EL (cell line): ENCODE data around the gene SAA1.
"Not testable (repeated sequence)": the region's sequence is repeated elsewhere in the genome, so short reads cannot be mapped to it uniquely, and the experiment has no call there.

Experiments used
- DNase-seq: peaks from one replicate; pipeline ENCODE4 v3.0.0-alpha.2; 2016

Gene SAA1

DNA sequence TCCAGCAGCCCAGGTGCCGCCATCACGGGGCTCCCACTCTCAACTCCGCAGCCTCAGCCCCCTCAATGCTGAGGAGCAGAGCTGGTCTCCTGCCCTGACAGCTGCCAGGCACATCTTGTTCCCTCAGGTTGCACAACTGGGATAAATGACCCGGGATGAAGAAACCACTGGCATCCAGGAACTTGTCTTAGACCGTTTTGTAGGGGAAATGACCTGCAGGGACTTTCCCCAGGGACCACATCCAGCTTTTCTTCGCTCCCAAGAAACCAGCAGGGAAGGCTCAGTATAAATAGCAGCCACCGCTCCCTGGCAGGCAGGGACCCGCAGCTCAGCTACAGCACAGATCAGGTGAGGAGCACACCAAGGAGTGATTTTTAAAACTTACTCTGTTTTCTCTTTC is at the start of gene SAA1:
Gene SAA1 (plus strand): TSS at position 316 of the 400 bp plus-strand sequence. CDS start 624 bp downstream, outside the sequence.
- DNase-seq: peak; percentile 7

DNA sequence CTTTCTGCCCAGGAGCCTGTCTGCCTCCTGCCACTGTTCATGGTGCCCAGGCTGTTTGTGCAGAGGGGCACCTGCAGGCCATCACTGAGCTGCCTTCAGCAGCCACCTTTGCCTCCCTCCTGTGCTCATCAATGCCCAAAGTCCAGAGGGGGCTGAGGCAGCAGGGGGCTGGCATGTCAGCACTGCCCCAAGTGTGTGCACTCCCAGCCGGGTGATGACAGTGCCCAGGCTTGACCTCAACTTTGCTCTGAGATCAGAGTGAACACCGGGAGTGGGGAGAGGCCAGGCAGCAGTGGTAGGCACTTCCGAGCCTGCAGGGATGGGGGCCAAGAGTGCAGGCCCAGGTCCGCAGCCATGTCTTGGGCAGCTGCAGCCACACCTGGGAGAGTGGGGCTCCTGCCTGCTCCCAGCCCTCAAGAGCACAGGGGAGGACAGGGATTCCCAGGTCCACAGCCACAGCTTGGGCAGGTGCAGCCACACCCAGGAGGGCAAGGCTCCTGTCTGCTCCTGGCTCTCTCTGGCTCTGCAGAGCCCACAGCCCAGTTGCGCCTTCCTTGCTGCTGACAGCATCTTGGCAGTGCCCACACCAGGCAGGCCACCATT is 44.7 kb upstream of the SAA1 start:
- DNase-seq: no peak

DNA sequence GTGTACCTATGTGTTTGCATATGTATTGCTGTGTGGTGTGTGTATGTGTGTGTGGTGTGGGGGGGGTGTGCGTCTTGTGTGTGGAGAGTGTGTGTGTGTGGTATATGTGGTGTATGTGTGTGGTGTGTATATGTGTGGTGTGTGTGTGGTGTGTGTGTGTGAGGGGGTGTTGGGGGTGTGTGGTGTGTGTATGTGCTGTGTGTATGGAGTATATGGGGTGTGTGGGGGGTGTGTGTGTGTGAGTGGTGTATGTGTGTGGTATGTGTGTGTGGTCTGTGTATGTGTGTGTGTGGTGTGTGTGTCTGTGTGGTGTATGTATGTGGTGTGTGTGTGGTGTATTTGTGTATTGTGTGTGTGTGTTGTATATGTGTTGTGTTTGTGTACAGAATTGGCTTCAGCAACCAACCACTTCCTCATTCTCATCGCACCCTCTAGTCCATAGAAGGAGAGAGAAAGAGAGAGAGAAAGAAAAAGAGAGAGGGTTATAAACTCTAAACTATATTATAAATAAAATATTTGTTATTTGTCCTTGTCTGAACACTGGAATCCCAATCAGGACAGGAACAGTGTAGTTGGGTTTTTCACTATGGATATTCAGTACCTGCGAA is 43.1 kb upstream of the SAA1 start:
- DNase-seq: no peak

DNA sequence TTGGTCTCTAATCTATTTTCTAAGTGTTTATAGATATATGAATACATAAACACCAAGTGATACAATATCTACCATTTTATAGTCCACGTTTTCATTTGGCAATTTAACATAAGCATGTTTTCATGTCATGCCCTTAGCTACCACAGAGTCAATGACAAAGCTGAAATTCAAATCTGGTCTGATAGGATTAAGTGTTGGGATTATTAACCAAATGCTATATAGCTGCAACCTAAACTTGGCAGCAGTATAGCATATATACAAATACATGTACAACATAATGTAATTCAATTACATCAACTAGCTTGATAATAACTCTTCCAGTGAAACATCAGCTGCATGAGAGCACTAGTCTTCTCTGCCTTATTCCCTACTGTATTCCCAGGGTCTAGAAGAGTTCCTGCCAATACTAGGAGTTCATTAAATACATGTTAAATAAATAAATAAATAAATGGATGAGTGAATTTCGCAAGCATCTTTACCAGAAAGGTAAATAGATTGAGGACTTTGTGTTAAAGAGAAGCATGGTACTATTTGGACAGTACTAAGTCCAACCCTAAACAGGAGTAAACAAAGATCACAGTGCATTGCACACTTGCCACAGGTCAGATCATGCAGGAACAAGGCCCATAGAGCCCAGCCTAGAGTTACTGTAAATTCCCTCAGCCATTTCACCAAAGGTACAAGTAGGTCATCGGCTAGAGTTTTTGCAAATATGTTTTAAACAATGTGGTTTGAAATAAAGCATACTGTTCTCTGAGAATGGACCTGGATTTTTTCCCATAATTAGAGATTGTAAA is 42.3 kb upstream of the SAA1 start:
- DNase-seq: no peak

DNA sequence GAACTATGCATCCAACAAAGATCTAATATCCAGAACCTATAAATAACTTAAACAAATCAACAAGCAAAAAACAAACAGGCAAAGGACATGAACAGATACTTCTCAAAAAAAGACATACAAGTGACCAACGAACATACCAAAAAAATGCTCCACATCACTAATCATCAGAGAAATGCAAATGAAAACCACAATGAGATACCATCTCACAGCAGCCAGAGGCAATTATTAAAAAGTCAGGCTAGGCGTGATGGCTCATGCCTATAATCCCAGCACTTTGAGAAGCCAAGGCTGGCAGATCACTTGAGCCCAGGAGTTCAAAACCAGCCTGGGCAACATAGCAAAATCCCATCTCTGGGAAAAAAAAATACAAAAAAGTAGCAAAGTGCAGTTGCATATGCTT is 40.2 kb upstream of the SAA1 start:
- no peak for DNase-seq

DNA sequence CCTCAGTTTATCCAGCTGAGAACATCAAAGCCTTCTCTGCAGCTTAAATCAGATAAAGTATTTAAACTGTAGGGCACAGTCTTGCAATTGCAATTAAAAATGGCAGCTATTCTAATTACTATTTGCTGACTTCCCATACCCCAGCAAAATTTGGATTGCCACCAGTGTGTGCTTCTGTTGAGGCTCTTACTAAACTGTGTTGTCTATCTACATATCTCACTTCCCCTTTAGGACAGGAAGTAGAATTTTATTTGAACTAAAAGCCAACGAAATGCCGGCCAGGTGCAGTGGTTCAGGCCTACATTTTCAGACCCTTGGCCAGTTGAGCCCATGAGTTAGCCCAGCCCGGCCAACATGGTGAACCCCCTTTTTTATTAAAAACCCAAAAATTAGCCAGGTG is 36.6 kb upstream of the SAA1 start:
- DNase-seq: no peak

DNA sequence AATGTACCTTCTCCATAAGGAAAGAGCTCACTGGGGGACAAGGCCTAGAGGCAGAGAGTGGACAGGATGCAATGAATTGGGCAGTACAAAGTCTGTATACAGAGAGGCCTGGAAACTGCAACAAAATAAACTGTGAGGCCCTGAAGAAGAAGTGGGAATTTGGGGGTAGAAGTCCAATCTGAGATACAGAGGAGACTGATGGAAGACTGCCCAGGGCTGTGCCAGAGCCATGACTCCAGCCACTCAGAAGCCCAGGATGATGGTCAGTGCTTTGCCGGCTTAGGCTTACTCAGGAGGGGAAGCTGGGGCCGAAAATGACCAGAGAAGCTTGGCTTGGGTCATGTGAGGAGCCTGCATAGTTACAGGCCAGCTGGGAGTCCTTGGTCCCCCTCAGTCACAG is 35.2 kb upstream of the SAA1 start:
- no peak for DNase-seq

DNA sequence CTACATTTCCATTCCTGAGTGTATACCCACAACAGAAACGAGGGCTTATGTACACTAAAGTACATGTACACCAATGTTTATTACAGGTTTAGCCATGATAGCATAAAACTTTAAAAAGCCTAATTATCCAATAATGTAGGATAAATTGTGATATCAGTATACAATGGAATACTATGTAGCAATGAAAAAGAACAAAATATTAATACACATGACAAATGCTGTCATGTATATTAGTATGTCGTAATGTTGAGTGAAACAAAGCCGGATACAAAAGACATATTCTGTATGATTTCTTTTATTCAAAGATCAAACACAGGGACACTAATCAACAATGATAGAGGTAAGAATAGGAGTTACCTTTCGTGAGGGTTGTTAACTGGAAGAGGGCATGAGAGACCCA is 32.2 kb upstream of the SAA1 start:
- no peak for DNase-seq

DNA sequence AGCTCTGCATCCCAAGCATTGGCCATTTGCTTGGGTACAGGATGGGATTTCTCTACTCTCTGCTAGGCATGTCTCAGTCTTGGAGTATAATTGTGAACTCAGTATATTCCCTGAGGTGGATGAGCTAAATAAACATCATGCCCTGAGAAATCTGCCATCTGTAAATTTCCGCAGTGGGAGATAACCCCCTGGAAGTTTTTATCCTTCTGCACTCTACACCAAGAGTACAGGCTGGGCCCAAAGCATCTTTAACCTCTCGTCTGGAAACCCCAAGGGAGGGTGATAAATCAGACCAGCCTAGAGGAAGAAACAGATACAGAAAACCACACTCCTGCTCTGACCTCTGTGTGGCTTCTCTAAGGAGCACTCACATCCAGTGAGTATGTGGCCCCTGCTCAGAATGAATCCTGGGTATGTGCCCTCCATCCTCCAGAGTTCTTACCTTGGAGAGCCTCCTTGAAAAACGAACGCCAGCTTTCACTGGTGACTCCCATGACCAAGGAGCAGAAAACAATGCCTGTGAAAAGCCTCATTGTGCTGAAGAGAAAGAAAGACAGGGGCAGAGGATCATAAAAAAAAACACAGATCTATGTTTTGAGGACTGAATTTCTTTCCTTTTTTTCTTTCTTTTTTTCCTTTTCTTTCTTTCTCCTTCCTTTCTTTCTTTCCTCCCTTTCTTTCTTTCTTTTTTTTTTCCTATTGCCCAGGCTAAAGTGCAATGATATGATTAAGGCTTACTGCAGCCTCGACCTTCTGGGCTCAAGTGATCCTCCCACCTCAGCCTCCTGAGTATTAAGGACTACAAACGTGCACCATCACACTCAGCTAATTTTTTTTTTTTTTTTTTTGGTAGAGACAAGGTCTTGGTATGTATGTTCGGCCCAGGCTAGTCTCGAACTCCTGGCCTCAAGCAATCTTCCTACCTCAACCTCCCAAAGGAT is 30.4 kb upstream of the SAA1 start:
- DNase-seq: no peak

DNA sequence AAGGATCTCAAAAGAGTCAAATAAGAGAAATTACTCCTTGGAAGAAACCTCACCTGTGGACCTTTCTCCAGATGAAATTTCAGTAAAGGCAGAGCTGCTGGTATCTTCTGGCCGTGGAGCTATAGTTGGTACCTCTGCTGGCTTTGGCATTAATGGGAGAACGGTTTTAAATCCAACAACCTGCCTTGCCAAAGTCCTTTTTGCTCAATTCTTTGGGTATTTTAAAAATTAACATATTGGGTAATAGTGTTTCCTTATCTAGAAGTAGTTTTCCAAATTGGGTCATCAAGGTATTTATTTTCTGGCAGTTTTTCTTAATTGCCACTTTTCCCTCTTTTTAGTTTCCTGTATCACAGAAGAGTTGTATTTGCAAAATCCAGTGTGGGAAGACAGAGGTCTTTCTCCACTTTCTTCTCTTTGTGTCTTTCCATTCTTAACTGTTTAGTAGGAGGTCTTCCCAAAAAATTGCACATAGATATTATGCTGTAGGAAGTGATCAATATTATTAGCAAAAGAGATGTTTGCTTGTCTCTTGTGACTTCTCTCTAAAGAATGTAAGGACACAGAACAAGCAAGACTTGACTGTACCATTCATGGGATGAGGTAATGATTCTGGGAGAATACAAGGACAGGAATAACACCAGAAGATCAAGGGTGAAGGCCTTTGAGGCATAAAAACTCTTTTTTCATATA is 29.3 kb upstream of the SAA1 start, which contains the start of gene SAA4:
Gene SAA4 (minus strand): TSS at position 139 of the 693 bp plus-strand sequence. CDS start 876 bp downstream, outside the sequence.
- peak; percentile 23 for DNase-seq

DNA sequence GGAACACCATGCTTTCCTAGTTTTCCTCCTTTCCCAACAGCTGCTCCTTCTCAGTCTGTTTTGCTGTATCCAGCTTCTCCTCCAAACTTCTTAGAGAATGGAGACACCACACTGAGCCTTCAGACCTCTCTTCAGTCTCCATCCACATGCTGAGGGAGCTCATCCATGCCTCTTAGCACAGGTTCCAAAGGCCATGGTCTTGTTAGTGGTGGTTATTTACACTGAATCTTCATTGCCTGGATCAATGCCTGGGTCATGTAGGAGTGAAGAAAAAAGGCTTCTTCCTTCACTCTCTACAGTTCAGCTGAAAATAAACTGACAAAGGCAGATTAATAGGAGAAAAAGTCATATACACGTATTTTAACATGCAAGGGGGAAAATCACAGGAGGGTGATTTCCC is 26.4 kb upstream of the SAA1 start:
- no peak for DNase-seq

DNA sequence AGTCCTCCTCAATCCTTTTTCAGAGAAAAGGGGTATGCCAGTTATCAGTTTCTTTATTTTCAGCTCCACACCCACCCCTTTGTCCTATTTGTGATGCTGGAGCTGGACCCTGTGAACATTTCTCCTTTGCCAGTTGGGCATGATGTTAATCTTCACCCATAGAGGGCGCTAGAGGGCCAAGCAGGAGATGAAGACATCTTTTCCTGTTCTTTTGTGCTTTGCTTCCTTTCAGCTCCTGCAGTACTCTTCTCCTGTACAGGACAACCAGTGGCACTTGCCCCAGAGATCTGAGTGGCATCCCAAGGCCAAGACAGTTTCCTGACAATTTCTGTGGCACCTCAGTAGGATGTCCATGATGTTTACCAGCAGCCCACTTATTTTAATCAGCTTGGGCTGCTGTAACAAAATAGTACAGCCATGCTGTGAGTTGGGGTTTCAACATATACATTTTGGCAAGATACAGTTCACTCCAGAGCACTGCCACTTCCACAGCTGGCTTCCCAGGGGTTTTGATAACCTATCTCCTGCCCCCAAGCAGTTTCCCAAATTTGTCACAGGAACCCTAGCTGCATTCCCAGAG is 22.2 kb upstream of the SAA1 start:
- peak; percentile 68 for DNase-seq

DNA sequence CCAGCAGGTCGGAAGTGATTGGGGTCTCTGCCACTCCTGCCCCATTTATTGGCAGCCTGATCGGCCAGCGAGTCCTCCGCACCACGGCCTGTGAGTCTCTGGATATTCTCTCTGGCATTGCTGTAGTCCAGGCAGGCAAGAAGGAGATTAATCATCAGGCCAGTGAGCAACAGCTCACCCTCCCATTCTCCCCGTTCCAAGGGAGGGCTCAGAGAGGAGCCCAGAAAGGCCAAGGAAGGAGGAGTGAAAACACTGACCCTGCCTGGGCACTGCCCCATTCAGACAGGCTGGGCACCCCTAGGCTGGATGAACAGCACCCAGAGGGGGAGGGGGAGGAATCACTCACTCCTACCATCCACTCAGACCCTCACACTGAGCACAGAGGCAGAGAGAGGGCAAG is 20.7 kb upstream of the SAA1 start:
- DNase-seq: peak; percentile 21

DNA sequence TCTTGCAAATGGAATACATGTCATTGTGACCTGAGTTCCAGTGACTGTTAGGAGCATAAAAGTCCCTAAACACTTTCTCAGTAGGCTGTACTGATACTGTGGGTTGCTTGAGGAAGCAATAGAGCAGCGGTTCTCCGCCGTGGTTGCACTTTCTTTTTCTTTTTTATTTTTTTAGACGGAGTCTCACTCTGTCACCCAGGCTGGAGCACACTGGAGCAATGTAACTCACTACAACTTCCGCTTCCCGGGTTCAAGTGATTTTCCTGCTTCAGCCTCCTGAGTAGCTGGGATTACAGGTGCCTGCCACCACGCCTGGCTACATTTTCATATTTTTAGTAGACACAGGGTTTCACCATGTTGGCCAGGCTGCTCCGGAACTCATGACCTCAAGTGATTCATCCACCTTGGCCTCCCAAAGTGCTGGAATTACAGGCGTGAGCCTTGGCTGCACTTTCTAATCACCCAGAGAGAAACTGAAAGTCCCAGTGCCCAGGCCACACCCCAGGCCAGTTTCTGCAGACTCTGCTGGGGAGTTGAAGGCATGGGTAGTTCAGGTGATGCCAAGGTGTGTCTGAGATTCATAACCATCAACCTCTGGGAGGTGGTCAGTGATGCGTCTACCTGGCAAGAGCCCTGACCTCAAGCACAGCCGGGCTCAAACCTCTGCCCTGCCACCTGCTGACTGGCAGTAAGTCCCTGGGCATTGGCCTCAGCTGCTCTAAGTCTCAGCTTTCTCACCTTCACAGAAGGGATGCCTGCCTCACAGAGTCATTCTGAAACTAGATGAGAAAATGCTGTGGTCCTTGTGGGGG is 19.5 kb upstream of the SAA1 start:
- not testable (repeated sequence) for DNase-seq

DNA sequence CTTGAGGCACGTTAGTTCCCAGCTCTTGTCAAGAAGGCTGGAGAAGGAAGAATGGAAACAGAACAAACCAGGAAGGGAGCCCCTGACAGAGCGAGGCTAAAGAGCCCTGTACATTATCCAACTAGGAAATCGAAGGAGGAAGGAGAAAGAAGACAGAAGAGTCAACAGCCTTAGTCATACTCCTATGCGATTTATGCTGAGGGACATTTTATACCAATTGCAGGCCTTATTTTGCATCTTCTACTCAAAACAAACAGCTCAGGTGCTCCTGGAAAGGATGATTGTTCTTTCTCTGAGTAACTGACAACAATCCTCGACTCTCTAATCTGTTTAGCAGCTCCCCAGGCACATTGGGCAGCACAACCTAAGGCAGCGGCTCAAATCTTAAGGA is 18.9 kb upstream of the SAA1 start:
- DNase-seq: not testable (repeated sequence)

DNA sequence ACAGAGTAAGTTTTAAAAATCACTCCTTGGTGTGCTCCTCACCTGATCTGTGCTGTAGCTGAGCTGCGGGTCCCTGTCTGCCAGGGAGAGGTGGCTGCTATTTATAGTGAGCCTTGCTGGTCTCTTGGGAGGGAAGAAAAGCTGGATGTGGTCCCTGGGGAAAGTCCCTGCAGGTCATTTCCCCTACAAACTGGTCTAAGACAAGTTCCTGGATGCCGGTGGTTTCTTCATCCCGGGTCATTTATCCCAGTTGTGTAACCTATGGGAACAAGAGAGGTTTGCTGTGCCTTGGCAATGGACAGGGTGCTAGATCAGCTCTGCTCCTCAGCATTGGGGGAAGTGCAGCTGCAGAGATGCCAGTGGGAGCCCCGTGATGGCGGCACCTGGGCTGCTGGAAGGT is 17.5 kb upstream of the SAA1 start, which contains the start of gene SAA2:
Gene SAA2 (minus strand): TSS at position 108 of the 400 bp plus-strand sequence. CDS start 657 bp downstream, outside the sequence.
- no peak for DNase-seq

DNA sequence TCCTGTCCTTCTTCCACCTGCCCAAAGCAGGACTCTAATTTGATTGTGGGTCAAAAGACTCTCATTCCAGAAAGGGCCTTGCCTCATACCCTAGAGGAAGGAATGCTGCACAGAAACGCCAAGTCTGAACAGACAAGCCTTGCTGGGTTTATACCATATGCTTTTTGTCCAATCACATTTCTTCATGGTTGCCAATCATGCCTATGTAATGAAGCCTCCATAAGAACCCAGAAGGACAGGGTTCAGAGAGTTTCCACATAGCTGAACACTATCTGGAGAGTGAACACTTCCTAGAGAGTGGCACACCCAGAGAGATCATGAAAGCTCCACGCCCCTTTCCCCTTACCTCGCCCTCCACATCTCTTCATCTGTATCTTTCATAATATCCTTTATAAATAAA is 12.8 kb upstream of the SAA1 start:
- DNase-seq: no peak

DNA sequence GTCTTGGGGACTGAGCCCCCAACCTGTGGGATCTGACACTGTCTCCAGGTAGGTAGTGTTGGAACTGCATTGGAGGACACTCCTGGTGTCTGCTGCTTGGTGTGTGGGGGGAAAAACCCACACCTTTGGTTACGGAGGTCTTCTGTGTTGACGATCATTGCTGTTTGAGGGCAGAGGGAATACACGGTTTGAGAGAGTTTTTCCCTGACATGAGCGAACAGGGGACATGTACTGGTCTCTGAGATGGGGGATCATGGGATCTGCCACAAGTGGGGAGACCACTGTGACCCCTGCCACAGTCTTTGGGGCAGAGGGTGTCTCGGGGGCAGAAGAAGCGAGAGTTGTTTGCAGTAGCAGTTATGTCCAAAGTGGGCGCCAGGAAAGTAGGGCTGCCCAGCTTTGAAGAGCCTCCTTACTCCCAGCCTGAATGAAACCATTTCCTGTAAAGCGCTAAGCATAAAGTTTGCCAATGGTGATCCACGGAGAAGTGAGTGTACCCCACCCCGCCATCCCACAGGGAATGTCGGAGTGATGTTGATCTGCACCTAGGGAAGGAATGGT is 12.2 kb upstream of the SAA1 start:
- DNase-seq: no peak

DNA sequence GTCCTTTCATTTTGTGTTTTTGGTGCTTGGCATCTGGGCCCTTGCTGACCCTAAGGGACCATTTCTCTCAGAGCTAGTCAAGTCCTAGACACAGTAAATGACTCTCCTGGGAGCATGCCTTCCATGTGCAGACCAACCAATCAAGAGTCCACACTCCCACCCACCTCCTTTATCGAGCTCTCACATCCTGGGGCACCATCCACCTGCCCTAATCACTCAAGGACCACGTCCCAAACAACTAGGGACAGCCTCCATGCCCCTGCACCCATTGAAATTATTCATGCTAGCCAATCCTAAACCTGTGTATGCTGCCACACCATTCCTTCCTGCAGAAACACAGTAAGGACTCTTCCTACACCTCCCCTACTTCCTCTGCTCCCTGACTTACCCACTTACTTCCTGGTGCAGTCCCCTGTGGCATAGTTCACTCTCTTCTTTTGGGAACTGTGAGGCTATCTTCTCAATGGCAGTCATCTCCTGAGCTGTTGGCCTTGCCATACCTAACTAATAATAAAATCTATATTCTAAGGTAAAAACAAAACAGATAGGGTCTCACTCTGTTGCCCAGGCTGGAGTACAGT is 11.2 kb upstream of the SAA1 start:
- DNase-seq: no peak

DNA sequence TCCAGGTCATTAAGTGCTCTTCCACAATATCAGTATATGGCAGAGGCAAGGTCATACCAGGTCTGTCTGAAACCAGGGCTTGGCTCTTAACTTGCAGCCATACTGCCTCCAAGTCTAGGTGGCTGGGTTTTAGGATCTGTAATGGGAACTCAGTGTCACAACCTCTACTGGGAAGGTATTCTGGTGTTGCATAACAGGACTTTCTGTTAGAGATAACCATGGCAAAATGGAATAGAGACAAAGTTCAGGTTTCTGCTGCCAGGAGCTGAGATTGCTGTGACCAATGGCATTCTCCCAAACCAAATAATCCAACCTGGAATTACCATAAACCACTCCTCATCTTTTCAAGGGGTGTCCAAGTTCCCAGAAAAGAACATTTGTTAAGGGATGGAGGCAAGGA is 6.8 kb upstream of the SAA1 start:
- DNase-seq: no peak
